Cardiac muscle cell (in vitro differentiated cells and primary cell): ENCODE data around the gene APBB1IP. TPM values are rescaled to one million over a fixed set of nuclear protein-coding genes. Genes with fewer than 3 reads are reported as not detected.
"Not testable (repeated sequence)": the region's sequence is repeated elsewhere in the genome, so short reads cannot be mapped to it uniquely, and the experiment has no call there.

Experiments
- DNase-seq, 2 donors: peaks; one replicate each; pipeline versions ENCODE4 v3.0.0 to v3.0.0-alpha.2; 2010 to 2017; ENCODE audit warnings: low read depth in 1 of 2, low spot score in 1 of 2
- H3K27ac ChIP-seq: fragments of 200-600 bp; sonication (generic); 2 replicates; pipeline ENCODE4 v1.5.1; 2016
- H3K27me3 ChIP-seq: fragments of 200-600 bp; sonication (generic); 2 replicates; pipeline ENCODE4 v1.6.0; 2016; ENCODE audit warnings: control low read depth
- H3K36me3 ChIP-seq: fragments of 200-600 bp; sonication (generic); 2 replicates; pipeline ENCODE4 v1.5.1; 2016; ENCODE audit warnings: control low read depth
- H3K4me1 ChIP-seq: fragments of 200-600 bp; sonication (generic); 2 replicates; pipeline ENCODE4 v1.8.1; 2017; ENCODE audit warnings: low read depth, mild to moderate bottlenecking, mixed run types
- H3K4me3 ChIP-seq: fragments of 200-600 bp; sonication (generic); 2 replicates; pipeline ENCODE4 v1.5.1; 2016; ENCODE audit warnings: mild to moderate bottlenecking
- H3K9me3 ChIP-seq: fragments of 200-600 bp; sonication (generic); 2 replicates; pipeline ENCODE4 v1.5.1; 2017; ENCODE audit warnings: low read depth, mild to moderate bottlenecking, control low read depth
- CTCF ChIP-seq: IDR thresholded peaks from 2 replicates; pipeline ENCODE4 v1.5.1; 2012; ENCODE audit warnings: low read depth, mild to moderate bottlenecking, low read length
- polyA plus RNA-seq: library from polyadenylated mRNA; unstranded; fragments of >200 nt; fragmentation: Nextera tagmentation; extraction: Ambion mirVana; gene quantifications from 2 replicates; pipeline ENCODE4 v1.2.1, GENCODE V29; 2016
- total RNA-seq: library from RNA; depleted of rRNA; stranded (reverse); fragments of >200 nt; gene quantifications from 2 replicates; pipeline ENCODE4 v1.2.3, GENCODE V29; 2016

The APBB1IP gene
- total and polyA plus RNA-seq, 2 experiments from 2014 or later = not detected

- DNase-seq = peak; percentile 53 to 56
- Histone ChIP-seq H3K27me3 (peaks cover 7% of the 10 kb centered on the region), H3K4me1 (no peaks in the 10 kb centered on the region), H3K4me3 (no peak overlapping the region), H3K27ac (no peak overlapping the region), H3K9me3 (no peaks in the 10 kb centered on the region), H3K36me3 (no peaks in the 10 kb centered on the region)
- TF ChIP-seq CTCF = no peak
Measured at GRCh38 chr10:26485150-26485941, 47.2 kb downstream of the APBB1IP start.

GRCh38 chr10:26486304-26486703, 48.2 kb downstream of the APBB1IP start:
- no peak for TF ChIP-seq CTCF
- peak in 1 of 2 donors; percentile 85 for DNase-seq
- Histone ChIP-seq H3K4me1 (no peaks in the 10 kb centered on the region), H3K36me3 (no peaks in the 10 kb centered on the region), H3K4me3 (no peak overlapping the region), H3K27ac (no peak overlapping the region), H3K27me3 (peaks cover 7% of the 10 kb centered on the region), H3K9me3 (no peaks in the 10 kb centered on the region)

DNA sequence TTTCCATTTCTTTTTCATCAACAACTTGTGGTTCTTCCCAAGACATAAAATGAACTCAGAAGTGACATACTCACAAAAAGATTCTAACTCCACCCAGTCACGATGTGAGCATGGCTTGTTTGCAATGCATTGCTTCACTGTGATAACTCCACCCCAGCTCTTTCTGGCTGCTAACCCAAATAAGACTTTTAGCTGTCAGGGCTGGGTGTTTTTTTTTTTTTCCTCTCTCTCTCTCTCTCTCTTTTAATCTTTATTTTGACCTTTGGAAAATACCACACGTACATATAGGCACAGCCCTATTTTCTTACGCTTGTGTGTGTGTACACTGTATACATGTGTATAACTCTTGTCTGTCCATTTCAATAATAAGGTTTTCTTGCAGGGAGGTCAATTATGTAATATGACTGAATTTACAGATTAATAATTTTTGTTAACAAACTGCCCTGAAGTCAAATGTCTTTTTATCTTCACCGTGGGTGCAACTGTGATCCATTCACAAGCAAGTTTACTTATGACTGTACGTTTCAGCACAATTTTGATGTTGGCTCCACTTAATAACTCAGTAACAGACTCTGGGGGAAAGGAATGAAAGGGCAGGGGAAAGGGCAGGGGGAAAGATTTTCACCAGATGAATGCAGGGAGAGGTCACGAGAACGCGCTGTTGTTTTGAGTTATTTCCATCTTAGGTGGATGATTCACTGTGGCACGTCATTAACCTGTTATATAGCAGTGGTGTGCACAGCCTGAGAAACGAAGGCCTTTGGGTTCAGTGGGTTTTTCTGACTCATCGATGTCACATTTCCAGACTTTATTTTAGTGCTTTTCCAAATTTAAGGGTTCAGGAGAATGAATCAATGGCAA, 49.1 kb downstream of the APBB1IP start:
- peak in 1 of 2 donors; percentile 85 for DNase-seq
- no peak for TF ChIP-seq CTCF
- no peaks in the 10 kb centered on the region for H3K4me1 ChIP-seq
- H3K27ac ChIP-seq = no peak overlapping the region
- H3K36me3 ChIP-seq = no peaks in the 10 kb centered on the region
- no peaks in the 10 kb centered on the region for H3K9me3 ChIP-seq
- H3K27me3 ChIP-seq = peaks cover 7% of the 10 kb centered on the region
- no peak overlapping the region for H3K4me3 ChIP-seq

- no peak for DNase-seq
Measured at GRCh38 chr10:26488344-26488743, 50.2 kb downstream of the APBB1IP start.

GRCh38 chr10:26489081-26489480, 50.9 kb downstream of the APBB1IP start:
- Histone ChIP-seq H3K36me3 (no peaks in the 10 kb centered on the region), H3K27ac (no peak overlapping the region), H3K4me1 (no peaks in the 10 kb centered on the region), H3K4me3 (no peak overlapping the region), H3K9me3 (no peaks in the 10 kb centered on the region), H3K27me3 (peaks cover 5% of the 10 kb centered on the region)
- TF ChIP-seq CTCF = no peak
- no peak for DNase-seq

More at GRCh38 chr10:26488344-26488743, 50.2 kb downstream of the APBB1IP start:
- H3K9me3 ChIP-seq = no peaks in the 10 kb centered on the region
- H3K4me3 ChIP-seq = no peak overlapping the region
- peaks cover 5% of the 10 kb centered on the region for H3K27me3 ChIP-seq
- no peak for TF ChIP-seq CTCF
- H3K4me1 ChIP-seq = no peaks in the 10 kb centered on the region
- H3K36me3 ChIP-seq = no peaks in the 10 kb centered on the region
- no peak overlapping the region for H3K27ac ChIP-seq

DNA sequence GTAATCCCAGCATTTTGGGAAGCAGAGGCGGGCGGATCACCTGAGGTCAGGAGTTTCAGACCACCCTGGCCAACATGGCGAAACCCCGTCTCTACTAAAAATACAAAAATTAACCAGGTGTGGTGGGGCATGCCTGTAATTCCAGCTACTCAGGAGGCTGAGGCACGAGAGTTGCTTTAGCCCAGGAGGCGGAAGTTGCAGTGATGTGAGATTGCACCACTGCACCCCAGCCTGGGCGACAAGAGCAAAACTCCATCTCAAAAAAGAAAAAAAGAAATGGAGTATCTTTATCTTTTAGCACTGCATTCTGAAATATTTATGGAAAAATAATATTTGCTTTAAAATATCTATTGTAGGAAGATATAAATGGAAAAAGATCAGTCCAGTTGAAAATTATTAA, 52.2 kb downstream of the APBB1IP start:
- not testable (repeated sequence) for H3K4me3 ChIP-seq, H3K36me3 ChIP-seq, DNase-seq, H3K27me3 ChIP-seq, H3K9me3 ChIP-seq, H3K4me1 ChIP-seq, H3K27ac ChIP-seq
